Keratinocyte (primary cell): ENCODE results near the gene LEFTY1. TPM values are rescaled to one million over a fixed set of nuclear protein-coding genes. Genes with fewer than 3 reads are reported as not detected.

ENCODE experiments used
- DNase-seq: peaks from one replicate; pipeline ENCODE4 v3.0.0-alpha.2; 2011; ENCODE audit warnings: low read depth, missing footprints, low spot score
- FAIRE-seq: peaks from 2 replicates; lab custom pipeline; 2011; peaks lifted over from hg19 to GRCh38; lab: Jason Lieb, UNC
- H2AFZ ChIP-seq: 2 replicates; pipeline ENCODE4 v1.6.0; 2012; ENCODE audit warnings: low read length, control low read depth, inconsistent platforms; ENCODE audit not compliant: control insufficient read depth
- H3K27ac ChIP-seq: 2 replicates; pipeline ENCODE4 v1.5.1; 2011; ENCODE audit warnings: low read length; ENCODE audit not compliant: control insufficient read depth, insufficient read depth
- H3K27me3 ChIP-seq: 3 replicates; pipeline ENCODE4 v1.6.0; 2011; ENCODE audit warnings: low read length; ENCODE audit not compliant: control insufficient read depth, insufficient read depth; ENCODE audit errors: extremely low read depth
- H3K36me3 ChIP-seq, 2 experiments: 2 replicates in 1 of 2; 3 replicates in 1 of 2; pipeline ENCODE4 v1.5.1; 2011; ENCODE audit warnings: low read length in 2 of 2, mild to moderate bottlenecking in 1 of 2; ENCODE audit not compliant: control insufficient read depth in 2 of 2, insufficient read depth in 2 of 2; ENCODE audit errors: extremely low read depth in 1 of 2
- H3K4me1 ChIP-seq: 3 replicates; pipeline ENCODE4 v1.5.1; 2011; ENCODE audit warnings: low read length; ENCODE audit not compliant: control insufficient read depth, insufficient read depth; ENCODE audit errors: extremely low read depth
- H3K4me2 ChIP-seq: 3 replicates; pipeline ENCODE4 v1.6.0; 2011; ENCODE audit warnings: low read depth, low read length; ENCODE audit not compliant: control insufficient read depth, insufficient read depth; ENCODE audit errors: extremely low read depth
- H3K4me3 ChIP-seq, 3 experiments: fragments of 200-600 bp in 1 of 3; sonication (generic) in 1 of 3; 2 replicates in 2 of 3; 3 replicates in 1 of 3; pipeline ENCODE4 v1.5.1; 2011 to 2016; ENCODE audit warnings: low read length in 3 of 3, mild to moderate bottlenecking in 3 of 3, control low read depth in 2 of 3, inconsistent platforms in 1 of 3, low read depth in 1 of 3, mixed read lengths in 1 of 3, mixed run types in 1 of 3, moderate library complexity in 1 of 3; ENCODE audit not compliant: control insufficient read depth in 2 of 3, insufficient read depth in 2 of 3; ENCODE audit errors: extremely low read depth in 1 of 3
- H3K79me2 ChIP-seq: 2 replicates; pipeline ENCODE4 v1.6.0; 2012; ENCODE audit warnings: low read length; ENCODE audit not compliant: control insufficient read depth, insufficient read depth
- H3K9ac ChIP-seq: 3 replicates; pipeline ENCODE4 v1.6.0; 2011; ENCODE audit warnings: low read length; ENCODE audit not compliant: control insufficient read depth, insufficient read depth; ENCODE audit errors: extremely low read depth
- H3K9me1 ChIP-seq: 3 replicates; pipeline ENCODE4 v1.6.0; 2011; ENCODE audit warnings: low read length; ENCODE audit not compliant: control insufficient read depth, insufficient read depth; ENCODE audit errors: extremely low read depth
- H3K9me3 ChIP-seq: 2 replicates; pipeline ENCODE4 v1.5.1; 2012; ENCODE audit warnings: low read depth, low read length; ENCODE audit not compliant: control insufficient read depth
- H4K20me1 ChIP-seq: 3 replicates; pipeline ENCODE4 v1.6.0; 2011; ENCODE audit warnings: low read length; ENCODE audit not compliant: control insufficient read depth, insufficient read depth; ENCODE audit errors: extremely low read depth
- EZH2 ChIP-seq: IDR thresholded peaks from one replicate; pipeline ENCODE4 v1.6.1; 2012; ENCODE audit warnings: inconsistent platforms, mild to moderate bottlenecking, low read length, moderate library complexity
- dilution Hi-C: fragments of 300-500 bp; cut with MboI; formaldehyde crosslinking; loops from one replicate; pipeline ENCODE4 v1.7.0; 2020; ENCODE audit warnings: low sequenced_read_pairs; ENCODE audit not compliant: extremely low pct_ligation_motif_present
- polyA plus RNA-seq, 5 experiments: library from polyadenylated mRNA; depleted of rRNA in 3 of 5; stranded (reverse) in 3 of 5; stranded (forward) in 1 of 5; unstranded in 1 of 5; fragments of >200 nt; gene quantifications; 1 replicate in 1 of 5; 2 replicates in 3 of 5; 3 replicates in 1 of 5; pipeline versions ENCODE4 v1.2.1 to v1.2.3, GENCODE V29; 2011 to 2012; ENCODE audit warnings: missing spikeins in 2 of 5, low read depth in 1 of 5, low replicate concordance in 1 of 5
- TF ChIP-seq, protein P1 (sequence below), 3 experiments: IDR thresholded peaks in 1 of 3; conservative IDR thresholded peaks in 1 of 3; optimal IDR thresholded peaks in 1 of 3; 2 replicates in 2 of 3; 3 replicates in 1 of 3; pipeline versions ENCODE3 to v1.5.1; 2011; ENCODE audit warnings: low read length in 3 of 3, mild to moderate bottlenecking in 3 of 3, moderate library complexity in 2 of 3, control low read depth in 1 of 3, inconsistent platforms in 1 of 3; ENCODE audit not compliant: insufficient read depth in 2 of 3; ENCODE audit errors: extremely low read depth in 1 of 3

Gene LEFTY1
- polyA plus RNA-seq, 1 donor (not counting 4 experiments of a cell fraction or from before 2014, with no cell fraction given), result not detected

DNA sequence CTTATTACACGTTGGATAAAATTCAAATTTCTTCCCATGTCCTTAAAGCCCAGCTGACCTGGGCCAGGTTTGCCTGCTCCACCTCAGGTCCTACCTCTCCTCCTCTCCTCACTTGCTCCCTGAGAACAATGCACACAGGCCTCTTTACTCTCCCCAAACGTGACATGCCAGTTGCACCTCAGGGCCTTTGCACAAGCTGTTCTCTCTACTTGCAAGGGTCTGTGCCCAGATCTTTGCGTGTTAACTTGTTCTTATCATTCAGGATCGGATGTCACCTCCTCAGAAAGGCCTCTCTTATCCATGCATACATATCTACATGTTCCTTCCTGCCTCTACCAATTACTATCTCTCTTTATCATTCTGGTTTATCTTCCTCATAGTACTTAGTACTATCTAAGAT, 14.7 kb upstream of the LEFTY1 start:
- Histone ChIP-seq H3K4me1 (no peaks in the 10 kb centered on the region), H3K79me2 (no peaks in the 10 kb centered on the region), H3K36me3 (no peaks in the 10 kb centered on the region), H2AFZ (no peak overlapping the region), H3K27ac (no peak overlapping the region), H3K9ac (no peak overlapping the region), H3K4me3 (no peak overlapping the region), H3K9me1 (no peaks in the 10 kb centered on the region), H3K4me2 (no peak overlapping the region), H4K20me1 (no peaks in the 10 kb centered on the region), H3K9me3 (no peaks in the 10 kb centered on the region), H3K27me3 (no peaks in the 10 kb centered on the region)
- no peak for TF ChIP-seq EZH2
- TF ChIP-seq, protein P1, sequence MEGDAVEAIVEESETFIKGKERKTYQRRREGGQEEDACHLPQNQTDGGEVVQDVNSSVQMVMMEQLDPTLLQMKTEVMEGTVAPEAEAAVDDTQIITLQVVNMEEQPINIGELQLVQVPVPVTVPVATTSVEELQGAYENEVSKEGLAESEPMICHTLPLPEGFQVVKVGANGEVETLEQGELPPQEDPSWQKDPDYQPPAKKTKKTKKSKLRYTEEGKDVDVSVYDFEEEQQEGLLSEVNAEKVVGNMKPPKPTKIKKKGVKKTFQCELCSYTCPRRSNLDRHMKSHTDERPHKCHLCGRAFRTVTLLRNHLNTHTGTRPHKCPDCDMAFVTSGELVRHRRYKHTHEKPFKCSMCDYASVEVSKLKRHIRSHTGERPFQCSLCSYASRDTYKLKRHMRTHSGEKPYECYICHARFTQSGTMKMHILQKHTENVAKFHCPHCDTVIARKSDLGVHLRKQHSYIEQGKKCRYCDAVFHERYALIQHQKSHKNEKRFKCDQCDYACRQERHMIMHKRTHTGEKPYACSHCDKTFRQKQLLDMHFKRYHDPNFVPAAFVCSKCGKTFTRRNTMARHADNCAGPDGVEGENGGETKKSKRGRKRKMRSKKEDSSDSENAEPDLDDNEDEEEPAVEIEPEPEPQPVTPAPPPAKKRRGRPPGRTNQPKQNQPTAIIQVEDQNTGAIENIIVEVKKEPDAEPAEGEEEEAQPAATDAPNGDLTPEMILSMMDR (optimal IDR thresholded peaks at IDR 0.05 in 1 of 3, IDR thresholded peaks at IDR 0.05 in 1 of 3, conservative IDR thresholded peaks at IDR 0.05 in 1 of 3; ENCODE audit: extremely low read depth in 1 of 3, insufficient read depth in 2 of 3, low read length in 3 of 3), result no peak
- no peak for FAIRE-seq
- dilution Hi-C loops, result no loop called here
- DNase-seq, result no peak

- H3K27me3 ChIP-seq, result no peaks in the 10 kb centered on the region
- dilution Hi-C loops, result no loop called here
- H4K20me1 ChIP-seq, result no peaks in the 10 kb centered on the region
- no peaks in the 10 kb centered on the region for H3K9me1 ChIP-seq
- FAIRE-seq (no peak), DNase-seq (no peak)
- no peak overlapping the region for H3K9ac ChIP-seq
- no peak for TF ChIP-seq EZH2
- TF ChIP-seq, protein P1 (optimal IDR thresholded peaks at IDR 0.05 in 1 of 3, IDR thresholded peaks at IDR 0.05 in 1 of 3, conservative IDR thresholded peaks at IDR 0.05 in 1 of 3; ENCODE audit: extremely low read depth in 1 of 3, insufficient read depth in 2 of 3, low read length in 3 of 3), result no peak
- H2AFZ ChIP-seq, result no peak overlapping the region
- H3K36me3 ChIP-seq, result no peaks in the 10 kb centered on the region
- H3K4me1 ChIP-seq, result peaks cover 10% of the 10 kb centered on the region
- no peak overlapping the region for H3K4me3 ChIP-seq
- H3K4me2 ChIP-seq, result no peak overlapping the region
- no peaks in the 10 kb centered on the region for H3K9me3 ChIP-seq
- H3K79me2 ChIP-seq, result no peaks in the 10 kb centered on the region
- no peak overlapping the region for H3K27ac ChIP-seq
Observed at GRCh38 chr1:225899044-225899925, 10.3 kb upstream of the LEFTY1 start.
